ENCODE measurements around the gene DNAH17.

The DNAH17 gene, protein sequence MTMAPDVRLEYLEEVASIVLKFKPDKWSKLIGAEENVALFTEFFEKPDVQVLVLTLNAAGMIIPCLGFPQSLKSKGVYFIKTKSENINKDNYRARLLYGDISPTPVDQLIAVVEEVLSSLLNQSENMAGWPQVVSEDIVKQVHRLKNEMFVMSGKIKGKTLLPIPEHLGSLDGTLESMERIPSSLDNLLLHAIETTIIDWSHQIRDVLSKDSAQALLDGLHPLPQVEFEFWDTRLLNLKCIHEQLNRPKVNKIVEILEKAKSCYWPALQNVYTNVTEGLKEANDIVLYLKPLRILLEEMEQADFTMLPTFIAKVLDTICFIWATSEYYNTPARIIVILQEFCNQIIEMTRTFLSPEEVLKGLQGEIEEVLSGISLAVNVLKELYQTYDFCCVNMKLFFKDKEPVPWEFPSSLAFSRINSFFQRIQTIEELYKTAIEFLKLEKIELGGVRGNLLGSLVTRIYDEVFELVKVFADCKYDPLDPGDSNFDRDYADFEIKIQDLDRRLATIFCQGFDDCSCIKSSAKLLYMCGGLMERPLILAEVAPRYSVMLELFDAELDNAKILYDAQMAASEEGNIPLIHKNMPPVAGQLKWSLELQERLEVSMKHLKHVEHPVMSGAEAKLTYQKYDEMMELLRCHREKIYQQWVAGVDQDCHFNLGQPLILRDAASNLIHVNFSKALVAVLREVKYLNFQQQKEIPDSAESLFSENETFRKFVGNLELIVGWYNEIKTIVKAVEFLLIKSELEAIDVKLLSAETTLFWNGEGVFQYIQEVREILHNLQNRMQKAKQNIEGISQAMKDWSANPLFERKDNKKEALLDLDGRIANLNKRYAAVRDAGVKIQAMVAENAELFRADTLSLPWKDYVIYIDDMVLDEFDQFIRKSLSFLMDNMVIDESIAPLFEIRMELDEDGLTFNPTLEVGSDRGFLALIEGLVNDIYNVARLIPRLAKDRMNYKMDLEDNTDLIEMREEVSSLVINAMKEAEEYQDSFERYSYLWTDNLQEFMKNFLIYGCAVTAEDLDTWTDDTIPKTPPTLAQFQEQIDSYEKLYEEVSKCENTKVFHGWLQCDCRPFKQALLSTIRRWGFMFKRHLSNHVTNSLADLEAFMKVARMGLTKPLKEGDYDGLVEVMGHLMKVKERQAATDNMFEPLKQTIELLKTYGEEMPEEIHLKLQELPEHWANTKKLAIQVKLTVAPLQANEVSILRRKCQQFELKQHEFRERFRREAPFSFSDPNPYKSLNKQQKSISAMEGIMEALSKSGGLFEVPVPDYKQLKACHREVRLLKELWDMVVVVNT (N-terminal part only)
- long read RNA-seq, donor 1: 0 reads
- long read RNA-seq, donor 2: 0 reads
- long read RNA-seq, donor 3: 0 reads
- long read RNA-seq, donor 4: 0 reads
- long read RNA-seq, donor 5: 0 reads
- long read RNA-seq, donor 6: 0 reads
- long read RNA-seq, donor 7: 0 reads
- long read RNA-seq, donor 8: 0 reads

DNA sequence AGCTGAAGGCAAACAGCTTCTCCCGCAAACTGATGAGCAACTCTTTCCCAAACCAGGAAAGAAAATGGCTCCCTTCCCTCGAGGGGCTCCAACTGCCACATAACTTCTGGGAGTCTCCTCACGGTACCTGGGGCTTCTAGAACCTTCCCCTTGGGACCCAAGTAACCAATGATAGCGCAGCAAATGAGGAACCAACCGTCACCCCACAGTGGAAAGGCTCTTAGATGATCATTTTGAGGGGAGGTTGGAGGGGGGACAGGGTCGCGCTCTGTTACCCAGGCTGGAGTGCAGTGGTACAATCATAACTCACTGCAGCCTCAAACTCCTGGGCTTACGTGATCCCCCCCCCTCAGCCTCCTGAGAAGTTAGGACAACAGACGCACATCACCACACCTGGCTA, at the start of gene DNAH17:
Gene DNAH17 (minus strand): TSS at position 101 of the 400 bp plus-strand sequence. CDS start 2,339 bp downstream, outside the sequence.
- no peak for DNase-seq

DNA sequence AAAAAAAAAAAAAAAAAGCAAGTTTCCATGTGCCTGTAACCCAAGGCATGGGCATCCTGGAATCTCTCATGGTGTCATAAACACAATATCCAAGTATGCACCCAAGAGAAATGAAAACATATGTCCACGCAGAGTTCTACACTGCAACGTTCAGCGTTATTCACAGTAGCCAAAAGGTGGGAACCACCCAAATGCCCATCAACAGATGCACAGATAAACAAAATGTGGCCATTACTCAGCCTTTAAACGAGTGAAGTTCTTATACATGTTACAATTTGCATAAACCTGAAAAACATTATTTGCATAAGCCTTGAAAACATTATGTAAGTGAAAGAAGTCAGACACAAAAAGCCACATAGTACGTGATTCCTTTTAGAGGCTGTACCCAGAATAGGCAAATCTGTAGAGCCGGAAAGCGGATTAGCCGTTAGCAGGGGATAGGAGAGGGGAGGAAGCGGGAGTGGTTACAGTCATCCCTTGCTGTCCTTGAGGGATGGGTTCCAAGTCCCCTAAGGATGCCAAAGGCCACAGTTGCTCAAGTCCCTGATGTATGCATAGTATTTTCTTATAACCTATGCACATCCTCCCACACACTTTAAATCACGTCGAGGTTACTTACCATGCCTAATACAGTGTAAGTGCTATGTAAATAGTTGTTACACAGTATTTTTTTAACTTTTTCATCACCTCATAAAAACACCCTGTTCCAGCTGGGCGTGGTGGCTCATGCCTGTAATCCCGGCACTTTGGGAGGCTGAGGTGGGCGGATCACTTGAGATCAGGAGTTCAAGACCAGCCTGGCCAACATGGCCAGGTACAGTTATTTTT, 47.3 kb upstream of the DNAH17 start:
- DNase-seq: no peak

DNA sequence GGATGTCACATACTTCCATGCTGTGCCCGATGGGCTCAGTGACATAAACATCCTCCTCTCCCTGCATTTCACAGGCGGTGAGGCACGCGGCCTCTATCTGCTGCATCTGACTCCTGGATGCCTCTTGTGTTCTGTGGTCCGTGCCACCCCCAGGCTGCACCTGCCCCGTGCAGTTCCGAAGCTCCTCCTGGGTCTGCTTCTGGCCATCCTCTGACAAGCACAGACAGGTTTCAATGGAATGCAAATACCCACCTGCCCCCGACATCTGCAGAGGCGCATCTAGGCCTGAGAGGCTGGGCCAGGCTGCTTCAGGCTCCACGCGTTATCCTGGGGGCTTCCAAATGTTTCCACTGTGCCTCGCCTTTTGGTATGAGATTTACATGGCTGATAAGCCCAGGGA, 46.3 kb upstream of the DNAH17 start:
- no peak for DNase-seq

DNA sequence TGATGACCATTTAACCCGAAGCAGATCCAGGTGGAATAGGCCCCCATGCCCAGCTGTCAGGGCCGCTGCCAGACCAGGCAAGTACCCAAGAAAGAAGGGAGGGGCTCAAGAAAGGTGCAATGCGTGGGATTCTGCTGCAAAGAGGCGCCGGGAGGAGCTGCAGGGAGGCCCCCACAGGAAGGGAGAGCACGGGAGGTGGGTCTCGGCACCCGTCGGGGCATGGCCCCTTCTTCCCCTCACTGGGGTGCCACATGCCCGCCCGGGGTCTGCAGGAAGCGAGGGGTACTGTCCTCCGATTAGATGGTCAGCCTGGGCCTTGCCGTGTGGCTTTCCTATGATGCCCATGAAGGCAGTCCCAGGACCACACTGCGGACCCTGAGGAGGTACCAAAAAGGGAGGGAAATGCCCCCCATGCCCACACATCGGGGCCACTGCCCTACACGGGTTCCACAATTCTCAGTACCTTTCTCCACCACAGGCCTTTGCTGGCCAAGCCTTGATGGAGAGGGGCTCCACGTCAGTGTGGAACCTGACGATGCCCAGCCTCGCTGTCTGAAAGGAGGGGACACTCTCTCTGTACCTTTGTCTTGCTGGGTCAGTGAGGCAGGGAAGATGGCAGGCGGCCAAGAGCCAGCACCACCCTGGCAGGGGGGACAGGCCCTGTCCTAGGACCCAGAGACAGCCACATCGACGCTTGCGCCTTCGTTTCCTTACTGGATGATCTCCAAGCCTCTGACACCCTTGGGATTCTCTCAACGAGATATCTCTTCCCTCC, 45.5 kb upstream of the DNAH17 start:
- no peak for DNase-seq

DNA sequence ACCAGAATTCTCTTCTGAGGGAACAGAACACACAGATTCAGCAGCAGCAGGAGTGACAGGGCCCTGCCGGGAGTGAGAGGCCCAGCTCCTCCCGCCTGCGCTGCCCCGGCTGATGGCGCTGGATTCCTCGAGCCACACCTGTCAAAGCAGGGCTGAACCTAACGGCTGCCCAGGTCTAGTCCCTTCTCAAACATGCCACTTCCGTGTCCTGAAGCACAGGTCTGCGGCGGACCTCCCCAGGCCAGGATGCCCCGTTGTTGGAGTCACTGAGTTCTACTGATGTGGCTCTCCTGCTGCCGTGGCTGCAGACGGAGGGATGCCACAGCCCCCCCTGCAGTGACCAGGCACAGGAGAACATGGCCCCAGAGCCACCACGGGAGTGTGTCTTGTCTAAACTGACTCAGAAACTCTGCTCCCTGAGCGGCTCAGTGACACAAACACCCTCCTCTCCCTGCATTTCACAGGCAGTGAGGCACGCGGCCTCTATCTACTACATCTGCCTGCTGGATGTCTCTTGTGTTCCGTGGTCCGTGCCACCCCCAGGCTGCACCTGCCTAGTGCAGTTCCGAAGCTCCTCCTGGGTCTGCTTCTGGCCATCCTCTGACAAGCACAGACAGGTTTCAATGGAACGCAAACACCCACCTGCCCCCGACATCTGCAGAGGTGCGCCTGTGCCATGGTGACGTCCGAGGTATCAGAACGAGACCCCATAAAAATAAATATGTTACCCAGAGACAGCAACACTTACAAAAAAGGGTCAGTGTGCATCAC, 44.7 kb upstream of the DNAH17 start:
- DNase-seq: no peak

DNA sequence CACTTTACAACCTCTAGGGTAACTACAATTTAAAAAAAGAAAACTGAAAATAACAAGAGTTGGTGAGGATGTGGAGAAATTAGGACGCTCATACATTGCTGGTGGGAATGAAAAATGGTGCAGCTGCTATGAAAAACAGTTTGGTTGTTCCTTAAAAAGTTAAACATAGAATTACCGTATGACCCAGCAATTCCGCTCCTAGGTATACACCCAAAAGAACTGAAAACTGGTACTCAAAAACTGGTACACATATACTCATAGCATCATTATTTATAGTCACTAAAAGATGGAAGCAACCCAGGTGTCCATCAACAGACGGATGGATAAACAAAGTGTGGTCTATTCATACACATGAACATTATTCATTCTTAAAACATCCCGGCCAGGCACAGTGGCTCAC, 42.9 kb upstream of the DNAH17 start:
- no peak for DNase-seq

DNA sequence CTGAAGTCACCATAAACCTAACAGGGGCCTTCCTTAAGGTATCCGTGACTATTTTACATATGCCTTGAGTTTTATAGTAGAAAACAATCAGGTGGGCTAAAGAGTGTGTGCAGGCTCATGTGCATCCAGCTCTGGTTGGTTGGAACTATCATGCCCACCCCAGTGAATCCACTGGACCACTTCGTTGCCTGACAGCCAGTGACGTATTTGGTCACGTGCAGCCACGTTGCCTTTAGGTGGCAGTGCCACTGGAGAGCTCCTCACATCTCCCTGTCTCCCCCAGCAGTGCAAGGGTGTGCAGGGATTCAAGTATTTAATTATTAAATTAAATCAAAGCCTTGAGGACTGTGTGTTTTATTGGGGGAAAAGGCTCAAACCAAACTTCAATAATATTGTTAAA, 42.1 kb upstream of the DNAH17 start:
- no peak for DNase-seq

DNA sequence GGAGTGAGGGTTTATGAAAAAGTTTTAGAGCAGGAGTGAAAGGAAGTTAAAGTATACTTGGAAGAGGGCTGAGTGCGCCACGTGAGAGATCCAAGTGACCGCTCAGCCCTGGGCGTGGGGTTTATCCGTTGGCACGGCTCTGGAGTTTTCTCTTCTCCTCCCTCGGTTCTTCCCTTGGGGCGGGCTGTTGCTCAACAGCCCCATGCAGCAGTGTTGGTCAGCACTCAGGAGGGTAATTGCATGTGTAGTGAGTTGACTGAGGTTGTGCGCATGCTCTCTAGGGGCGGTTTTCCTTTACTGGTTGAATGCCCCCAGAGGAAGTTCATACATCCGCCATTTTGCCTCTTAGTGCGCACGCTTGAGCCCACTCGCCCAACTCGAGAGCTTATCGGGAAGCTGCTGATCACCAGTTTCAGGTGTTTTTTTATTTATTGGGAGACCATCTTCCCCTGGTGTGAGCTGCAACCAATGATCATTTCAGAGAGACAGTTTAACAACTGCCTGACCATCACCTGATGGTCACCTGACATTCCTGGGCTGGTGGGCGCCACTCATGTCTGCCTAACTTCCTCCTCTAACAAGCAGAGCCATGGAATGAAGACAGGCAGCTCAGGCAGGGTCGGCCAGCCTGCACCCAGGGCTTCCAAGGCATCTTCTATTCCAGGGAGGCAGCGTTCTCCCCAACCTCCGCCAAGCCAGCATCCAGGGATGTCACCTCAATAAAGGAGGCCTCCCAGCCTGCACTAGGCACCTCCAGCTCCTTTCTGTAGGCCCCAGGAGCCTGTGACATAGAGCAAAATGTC, 41.3 kb upstream of the DNAH17 start:
- DNase-seq: no peak

DNA sequence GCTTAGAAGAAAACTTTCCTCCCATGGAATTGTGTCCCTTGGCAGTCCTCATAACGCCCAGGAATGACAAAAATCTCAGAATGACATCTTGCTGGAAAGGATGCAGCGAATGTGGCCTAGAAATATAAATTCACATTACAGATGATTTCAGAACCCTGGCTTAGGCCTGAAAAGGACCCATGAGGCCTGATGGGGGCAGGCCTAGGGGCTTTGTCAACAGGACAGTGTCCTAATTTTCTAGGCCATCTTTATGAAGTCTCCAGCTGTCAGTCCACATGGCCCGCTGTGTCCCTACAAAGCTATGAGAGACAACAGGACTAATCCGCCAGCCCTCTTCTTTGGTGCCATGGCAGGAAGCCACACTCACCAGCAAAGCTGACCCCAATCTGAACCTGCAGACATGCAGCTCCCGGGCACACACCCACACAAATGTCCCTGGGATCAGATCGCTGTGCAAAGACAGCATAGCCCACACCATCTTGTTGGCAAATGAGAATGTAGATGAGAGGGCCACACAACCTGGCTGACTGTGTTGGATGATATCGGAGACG, 40.4 kb upstream of the DNAH17 start:
- DNase-seq: no peak

DNA sequence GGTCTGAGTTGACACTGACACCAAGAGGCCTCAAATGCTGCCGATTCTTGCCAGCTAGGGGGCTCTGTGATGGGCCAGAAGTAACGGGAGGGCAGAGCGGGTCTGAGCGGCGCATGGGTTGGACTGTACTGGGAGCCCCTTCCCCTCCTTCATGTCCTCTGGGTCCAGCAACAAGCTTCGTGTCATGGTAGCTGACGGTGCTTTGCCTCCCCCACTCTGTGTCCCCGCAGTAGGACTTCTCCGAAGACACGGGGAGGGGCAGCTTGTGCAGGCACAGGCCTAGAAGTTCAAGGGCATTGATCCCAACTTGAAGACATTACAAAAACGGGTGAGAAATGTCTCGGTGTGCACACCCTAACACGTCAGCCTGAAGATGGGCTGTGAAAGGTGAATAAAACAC, 39.8 kb upstream of the DNAH17 start:
- no peak for DNase-seq

DNA sequence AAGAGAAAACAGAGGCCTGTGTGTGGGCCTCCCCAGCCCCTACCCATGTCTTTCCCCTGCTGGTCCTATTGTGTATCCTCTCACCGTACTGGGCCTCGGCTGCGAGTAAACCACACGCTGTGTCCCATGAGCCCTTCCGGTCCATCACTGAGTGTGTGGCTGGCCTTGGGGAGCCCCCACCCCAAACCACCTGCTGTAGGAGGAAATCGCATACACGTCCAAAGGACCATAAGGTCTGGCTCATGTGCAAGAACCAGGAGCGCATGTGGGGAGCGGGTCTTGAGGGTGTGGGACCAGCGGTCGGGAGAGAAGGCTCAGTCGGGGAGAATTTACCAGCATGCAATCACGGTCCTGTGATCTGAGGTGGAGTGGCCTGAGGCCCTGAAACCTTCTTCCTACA, 38.4 kb upstream of the DNAH17 start:
- no peak for DNase-seq

DNA sequence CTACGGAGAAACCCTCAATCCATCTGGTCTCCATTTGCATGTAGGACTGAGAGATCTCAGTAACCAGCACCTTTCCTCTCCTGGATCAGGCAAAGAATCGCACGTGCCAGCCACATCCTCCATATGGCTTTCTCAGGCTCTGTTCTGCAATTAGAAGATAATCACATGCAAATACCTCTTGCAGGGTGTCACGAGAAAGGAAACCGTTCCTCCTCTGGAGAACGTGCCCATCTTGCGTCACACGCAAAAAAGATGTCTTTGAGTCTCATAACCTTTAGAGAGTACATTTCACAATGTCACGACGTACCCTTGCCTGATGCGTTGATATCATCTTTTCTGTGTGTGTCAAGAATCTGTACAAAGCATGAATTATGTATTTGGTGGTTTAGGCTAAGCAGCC, 36.2 kb upstream of the DNAH17 start:
- DNase-seq: no peak

DNA sequence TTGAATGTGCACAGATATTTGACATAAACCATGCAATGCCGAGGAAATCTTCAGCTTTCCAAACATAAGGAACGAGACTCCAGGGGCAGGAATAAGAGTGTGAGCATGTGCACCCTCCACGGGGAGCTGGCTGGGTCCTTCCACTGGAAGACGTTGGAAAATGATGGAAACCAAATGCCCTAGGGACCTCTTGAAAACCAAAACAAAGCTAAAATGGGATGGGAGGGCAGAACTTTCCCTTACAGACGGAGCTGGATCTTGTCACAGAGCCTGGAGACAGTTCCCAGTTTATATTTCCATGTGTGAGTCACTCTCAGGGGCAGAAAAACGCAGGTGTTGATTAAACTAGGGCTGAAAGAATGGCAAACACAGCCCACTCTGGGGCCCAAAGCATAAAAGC, 34.4 kb upstream of the DNAH17 start:
- no peak for DNase-seq

DNA sequence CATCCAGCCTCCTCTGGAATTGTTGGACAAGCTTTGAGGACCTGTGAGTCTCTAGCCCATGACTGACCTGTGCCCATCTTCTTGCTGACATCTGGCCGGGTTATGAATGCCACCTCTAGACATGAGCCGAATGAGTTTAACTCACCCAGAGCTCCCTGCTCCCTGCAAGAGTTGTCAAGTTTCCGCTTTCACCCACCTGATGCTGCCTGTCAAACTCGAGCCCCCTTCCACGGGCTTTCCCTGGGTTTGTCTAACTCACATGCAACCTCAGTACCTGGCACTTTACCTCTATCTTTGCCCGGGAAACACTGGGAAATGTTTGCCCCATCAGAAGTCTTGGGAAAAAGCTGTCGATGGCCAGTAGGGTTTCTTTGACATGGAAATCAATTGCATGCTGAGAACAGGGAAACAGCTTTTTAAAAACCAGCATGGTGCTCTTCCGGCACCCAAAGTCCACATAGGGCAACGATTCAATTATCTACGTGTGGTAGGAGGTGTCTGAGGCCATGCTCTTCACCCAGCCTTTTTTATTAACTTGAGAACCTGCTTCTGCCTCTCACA, 33.8 kb upstream of the DNAH17 start:
- no peak for DNase-seq

DNA sequence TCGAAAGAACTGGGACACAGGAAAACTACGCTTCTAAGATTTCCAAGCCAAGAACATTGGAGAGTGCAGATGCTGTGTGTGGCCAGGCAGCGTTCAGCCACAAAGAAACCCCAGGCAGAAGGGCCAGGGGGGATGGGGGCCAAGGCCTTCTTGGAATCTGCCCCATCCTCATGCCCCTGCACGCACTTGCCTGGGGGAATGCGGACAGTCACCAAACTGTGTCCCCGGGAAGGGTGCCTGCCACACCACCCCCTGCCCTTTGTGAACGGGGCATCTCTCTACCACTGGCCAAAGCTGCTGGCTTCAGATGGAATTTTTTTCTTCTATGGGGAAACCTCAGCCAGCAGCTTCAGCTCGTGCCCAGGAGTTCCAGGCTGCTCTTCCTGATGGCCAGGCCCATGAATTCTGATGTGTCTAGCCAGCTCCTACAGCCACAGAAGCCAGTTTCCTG, 32.0 kb upstream of the DNAH17 start:
- no peak for DNase-seq

DNA sequence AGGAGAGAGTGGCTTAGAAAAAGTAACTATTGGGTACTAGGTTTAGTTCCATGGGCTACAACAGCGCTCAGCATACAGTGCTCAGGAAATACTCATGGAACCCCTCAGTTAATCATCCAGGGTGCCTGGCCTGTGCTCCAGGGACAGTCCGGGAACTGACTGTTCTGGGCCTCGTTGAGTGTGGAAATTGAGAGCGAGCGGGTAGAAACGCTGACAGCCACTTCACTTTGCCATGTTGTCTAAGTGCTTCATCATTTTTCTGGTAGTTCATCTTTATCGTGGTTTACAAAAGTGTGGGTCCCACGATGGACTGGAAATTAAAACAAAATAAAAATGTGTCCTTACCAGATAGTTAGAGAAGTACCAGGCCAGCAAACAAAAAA, 31.6 kb upstream of the DNAH17 start:
- no peak for DNase-seq

DNA sequence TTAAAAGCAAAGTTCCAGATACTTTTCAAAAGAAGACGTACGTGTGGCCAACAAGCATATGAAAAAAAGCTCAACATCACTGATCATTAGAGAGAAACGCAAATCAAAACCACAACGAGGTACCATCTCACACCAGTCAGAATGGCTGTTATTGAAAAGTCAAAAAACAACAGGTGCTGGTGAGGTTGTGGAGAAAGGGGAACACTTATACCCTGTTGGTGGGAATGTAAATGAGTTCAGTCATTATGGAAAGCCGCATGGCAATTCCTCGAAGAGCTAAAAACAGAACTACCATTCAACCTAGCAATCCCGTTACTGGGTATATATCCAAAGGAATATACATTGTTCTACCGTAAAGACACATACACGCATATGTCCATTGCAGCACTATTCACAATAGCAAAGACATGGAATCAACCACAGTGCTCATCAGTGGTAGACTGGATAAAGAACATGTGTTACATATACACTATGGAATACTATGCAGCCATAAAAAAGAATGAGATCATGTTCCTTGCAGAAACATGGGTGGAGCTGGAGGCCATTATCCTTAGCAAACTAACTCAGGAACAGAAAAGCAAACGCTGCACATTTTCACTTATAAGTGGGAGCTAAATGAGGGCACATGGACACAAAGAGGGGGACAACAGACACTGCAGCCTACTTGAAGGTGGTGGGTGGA, 31.1 kb upstream of the DNAH17 start:
- DNase-seq: no peak

DNA sequence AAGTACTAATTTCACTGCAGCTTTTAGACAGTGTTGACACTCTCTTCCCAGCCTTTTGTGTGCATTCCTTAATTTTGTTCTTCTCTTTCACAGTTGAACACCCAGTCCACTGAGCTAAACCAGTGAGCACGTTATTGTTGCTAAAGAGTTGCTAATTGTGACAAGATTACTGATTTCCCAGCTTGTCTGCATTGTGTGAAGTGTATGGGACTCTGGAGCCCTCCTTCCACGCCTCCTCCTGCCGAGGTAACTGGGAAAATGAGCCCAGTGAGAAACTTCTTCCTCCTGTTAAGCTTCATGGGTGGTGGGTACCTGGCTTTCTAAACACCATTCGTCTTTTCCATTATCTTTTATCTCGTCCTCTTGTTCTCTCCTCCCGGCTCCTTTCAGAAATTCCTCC, 29.8 kb upstream of the DNAH17 start:
- no peak for DNase-seq
